ENCODE measurements around the gene RAB1A. TPM values are rescaled to one million over a fixed set of nuclear protein-coding genes. Genes with fewer than 3 reads are reported as not detected.

Gene RAB1A
- total and polyA plus RNA-seq, 9 donors = 57.5 to 125 (median 104) TPM

- H3K4me3 ChIP-seq = no peak overlapping the region
- peaks cover 9% of the 10 kb centered on the region for H3K4me1 ChIP-seq (ENCODE audit: insufficient read depth)
- no peak overlapping the region for H3K27ac ChIP-seq
- no peak for DNase-seq
- WGBS, 3 donors = 89 to 93% (median 92%) methylated on average over 20 of the region's 20 CpGs
- TF ChIP-seq POLR2A (IDR thresholded peaks at IDR 0.05) (no peak), EP300 (IDR thresholded peaks at IDR 0.05) (no peak), CTCF (IDR thresholded peaks at IDR 0.05) (no peak)
- no peaks in the 10 kb centered on the region for H3K9me3 ChIP-seq
- no peaks in the 10 kb centered on the region for H3K36me3 ChIP-seq
- H3K27me3 ChIP-seq = no peaks in the 10 kb centered on the region
- intact Hi-C loops (cut with DNase I) = loop anchor here in 2 of 4 donors (10.0 kb wide), 2 partner anchors 52 to 112 kb away; no protein-coding TSS in a partner anchor
These were observed 57.5 kb downstream of the RAB1A start for GRCh38 chr2:65072181-65072970.

GRCh38 chr2:65071499-65072180, 58.3 kb downstream of the RAB1A start:
- intact Hi-C loops (cut with DNase I) = loop anchor here in 2 of 4 donors (10.0 kb wide), 2 partner anchors 53 to 113 kb away; no protein-coding TSS in a partner anchor
- Histone ChIP-seq H3K36me3 (no peaks in the 10 kb centered on the region), H3K27ac (peak overlapping the region in 1 of 2 donors; percentile 2), H3K27me3 (no peaks in the 10 kb centered on the region), H3K4me1 (ENCODE audit: insufficient read depth) (peaks cover 8% of the 10 kb centered on the region), H3K4me3 (no peak overlapping the region), H3K9me3 (no peaks in the 10 kb centered on the region)
- WGBS, 3 donors = 46 to 50% (median 47%) methylated on average over 14 of the region's 14 CpGs
- DNase-seq = peak; percentile 38 to 64 (median 53)
- no peak for TF ChIP-seq POLR2A (IDR thresholded peaks at IDR 0.05)
- no peak for TF ChIP-seq CTCF (IDR thresholded peaks at IDR 0.05)
- TF ChIP-seq EP300 (IDR thresholded peaks at IDR 0.05) = no peak

- intact Hi-C loops (cut with DNase I) = loop anchor here in 2 of 4 donors (10.0 kb wide), 2 partner anchors 54 to 114 kb away; no protein-coding TSS in a partner anchor
- H3K4me1 ChIP-seq (ENCODE audit: insufficient read depth) = peaks cover 5% of the 10 kb centered on the region
- no peaks in the 10 kb centered on the region for H3K9me3 ChIP-seq
These were observed 59.0 kb downstream of the RAB1A start for GRCh38 chr2:65070856-65071255.

More at GRCh38 chr2:65070856-65071255, 59.0 kb downstream of the RAB1A start:
- 76 to 84% (median 81%) methylated on average over 6 of the region's 6 CpGs for WGBS, 3 donors
- peak overlapping the region in 1 of 2 donors; percentile 4 for H3K27ac ChIP-seq
- H3K4me3 ChIP-seq = no peak overlapping the region
- TF ChIP-seq CTCF (IDR thresholded peaks at IDR 0.05) (no peak), POLR2A (IDR thresholded peaks at IDR 0.05) (no peak), EP300 (IDR thresholded peaks at IDR 0.05) (no peak)
- H3K36me3 ChIP-seq = no peaks in the 10 kb centered on the region
- peak in 1 of 5 donors; percentile 6 for DNase-seq
- no peaks in the 10 kb centered on the region for H3K27me3 ChIP-seq
